ENCODE results near the gene MTHFSD.

MTHFSD gene

GRCh38 chr16:86490859-86491639 lies 64.0 kb downstream of the MTHFSD start:
- no peak for DNase-seq (ENCODE audit: low spot score)

- DNase-seq (ENCODE audit: low spot score): no peak
These were observed 69.3 kb downstream of the MTHFSD start for GRCh38 chr16:86485746-86486145.

DNA sequence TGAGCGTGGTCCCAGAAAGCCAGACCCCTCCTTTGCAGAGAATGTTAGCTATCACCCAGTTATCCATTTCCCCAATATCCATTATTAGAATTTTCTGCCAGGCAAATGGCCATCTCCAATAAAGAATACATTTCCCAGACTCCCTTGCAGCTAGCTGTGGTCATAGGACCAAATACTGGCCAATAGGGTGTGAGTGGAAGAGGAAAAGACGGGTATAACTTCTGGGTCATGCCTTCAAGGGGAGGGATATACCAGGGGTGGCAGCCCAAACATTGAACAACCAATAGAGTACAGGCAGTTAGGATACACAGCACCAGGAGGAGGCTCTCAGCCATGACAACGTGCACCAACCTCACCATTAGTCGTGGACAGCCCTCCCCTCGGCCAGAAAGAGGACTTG lies 70.8 kb downstream of the MTHFSD start:
- DNase-seq (ENCODE audit: low spot score): no peak

DNA sequence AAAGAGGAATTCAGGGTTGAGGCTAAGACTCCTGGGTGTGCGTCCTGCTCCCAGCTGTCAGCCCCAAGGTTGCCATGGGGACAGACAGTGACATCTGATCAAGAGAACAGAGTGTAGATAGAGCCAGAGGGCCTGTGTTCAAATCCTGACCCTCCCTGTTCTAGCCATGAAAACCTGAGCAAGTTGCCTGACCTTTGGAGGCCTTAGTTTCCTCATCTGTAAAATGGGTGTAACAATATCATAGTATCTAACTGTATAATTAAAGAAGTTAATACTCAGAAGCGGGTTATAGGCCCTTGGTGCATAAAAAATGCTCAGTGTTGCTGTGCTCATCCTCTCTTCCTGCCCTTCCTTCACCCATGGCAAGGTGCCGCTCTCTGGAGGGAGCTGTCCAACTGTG lies 73.4 kb downstream of the MTHFSD start:
- DNase-seq (ENCODE audit: low spot score): no peak

DNA sequence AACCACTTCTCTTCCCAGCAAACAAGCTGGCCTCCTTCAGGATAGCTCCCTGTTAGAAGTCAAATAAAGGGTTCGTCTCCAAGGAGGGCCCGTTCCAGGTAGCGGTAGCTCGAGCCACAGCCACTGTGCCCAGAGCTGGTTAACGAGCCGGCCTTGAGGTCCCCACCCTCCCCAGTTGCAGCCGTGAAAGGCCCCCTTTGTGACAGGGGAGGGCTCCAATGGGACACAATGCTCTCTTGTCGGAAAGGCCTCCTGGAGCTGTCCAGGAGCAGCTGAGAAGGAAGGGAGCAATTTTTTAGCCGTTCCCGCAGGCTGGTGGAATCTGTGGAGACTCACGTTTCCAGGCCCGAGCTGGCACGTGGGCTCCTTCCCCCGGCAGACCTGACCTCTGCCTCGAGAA lies 74.6 kb downstream of the MTHFSD start:
- DNase-seq (ENCODE audit: low spot score): no peak

Data from ecto neural progenitor cell (in vitro differentiated cells).